Measurements from ENCODE around the gene SEPTIN14.
"Not testable (repeated sequence)": the region's sequence is repeated elsewhere in the genome, so short reads cannot be mapped to it uniquely, and the experiment has no call there.

The SEPTIN14 gene

GRCh38 chr7:55785444-55785843 is 77.1 kb downstream of the SEPTIN14 start:
- DNase-seq: not testable (repeated sequence)

- no peak for DNase-seq
Measured at GRCh38 chr7:55784151-55784550, 78.4 kb downstream of the SEPTIN14 start.

GRCh38 chr7:55778631-55779030 is 83.9 kb downstream of the SEPTIN14 start:
- DNase-seq: no peak

DNA sequence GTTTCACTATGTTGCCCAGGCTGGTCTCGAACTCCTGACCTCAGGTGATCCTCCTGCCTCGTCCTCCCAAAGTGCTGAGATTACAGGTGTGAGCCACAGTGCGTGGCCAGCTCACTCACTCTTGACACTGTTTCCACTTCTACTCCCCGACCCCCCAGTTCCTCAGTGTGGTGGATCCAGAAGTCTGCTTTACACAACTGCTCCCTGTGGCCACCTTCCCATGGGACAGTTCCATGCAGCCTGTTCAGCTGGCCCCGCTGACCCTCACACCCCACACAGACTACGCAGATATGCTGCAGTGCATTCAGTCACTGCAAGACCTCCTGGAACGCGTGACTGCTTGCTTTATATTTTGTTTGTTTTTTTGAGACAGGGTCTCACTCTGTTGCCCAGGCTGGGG is 86.4 kb downstream of the SEPTIN14 start:
- no peak for DNase-seq

DNA sequence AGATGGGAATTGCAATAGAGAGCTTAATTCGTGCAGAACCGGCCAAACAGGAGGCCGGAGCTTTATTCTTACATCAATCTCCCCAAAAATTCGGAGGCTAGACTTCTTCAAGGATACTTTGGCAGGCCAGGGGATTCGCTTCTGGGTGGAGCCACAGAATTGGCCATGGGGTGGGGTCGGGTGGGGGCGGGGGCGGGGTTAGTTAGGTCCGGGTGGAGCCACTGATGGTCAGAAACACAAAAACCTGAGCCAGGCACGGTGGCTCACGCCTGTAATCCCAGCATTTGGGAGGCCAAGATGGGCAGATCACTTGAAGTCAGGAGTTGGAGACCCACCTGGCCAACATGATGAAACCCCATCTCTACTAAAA is 87.5 kb downstream of the SEPTIN14 start:
- peak in 1 of 56 donors; percentile 20 for DNase-seq

DNA sequence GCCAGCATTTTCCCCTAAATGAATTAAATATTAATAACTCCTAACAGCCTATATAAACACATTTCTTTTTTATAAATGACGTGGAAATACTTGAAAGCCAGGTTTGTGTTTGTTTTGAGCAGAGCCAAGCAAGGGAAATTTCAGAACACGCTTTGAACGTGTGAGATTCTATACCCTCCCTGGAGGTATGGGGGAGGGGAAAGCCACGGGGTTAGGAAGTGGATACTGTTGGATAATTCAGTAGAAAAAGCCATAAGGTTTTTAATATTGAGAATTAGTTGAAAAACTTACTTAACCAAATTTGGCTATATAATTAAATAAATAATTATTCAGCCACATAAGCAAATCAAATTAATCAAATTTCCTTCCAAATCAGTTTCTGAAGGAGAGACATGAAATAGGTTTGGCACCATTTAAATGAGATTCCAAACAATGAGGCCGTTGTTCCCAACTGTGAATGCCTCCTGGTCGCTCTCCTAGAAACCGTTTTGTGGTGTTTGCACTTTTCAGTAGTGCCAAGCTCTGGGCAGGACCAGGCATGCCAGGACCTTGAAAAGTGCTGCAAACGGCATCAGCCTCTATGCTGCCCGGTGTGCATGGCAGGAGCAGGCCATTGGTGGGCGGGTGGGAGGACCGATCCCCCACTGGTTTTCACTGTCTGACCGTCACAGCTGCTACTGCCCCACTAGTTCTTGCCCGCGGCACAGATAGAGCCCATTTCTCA is 88.1 kb downstream of the SEPTIN14 start:
- peak in 48 of 56 donors; percentile 1 to 77 (median 26) for DNase-seq

DNA sequence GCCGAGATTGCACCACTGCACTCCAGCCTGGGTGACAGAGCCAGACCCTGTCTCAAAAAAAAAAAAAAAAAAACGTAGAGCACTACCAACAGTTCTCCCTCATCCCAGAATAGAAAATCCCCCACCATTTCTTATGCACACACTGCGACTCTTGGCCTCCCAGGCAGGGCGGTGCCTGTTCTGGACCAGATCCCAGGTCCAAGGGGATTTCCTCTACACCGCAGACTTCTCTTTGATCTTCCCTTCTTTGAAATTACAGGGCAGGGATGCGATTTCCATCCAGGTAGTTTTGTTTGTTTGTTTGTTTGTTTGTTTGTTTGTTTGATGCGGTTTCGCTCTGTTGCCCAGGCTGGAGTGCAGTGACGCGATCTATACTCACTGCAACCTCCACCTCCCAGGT is 91.8 kb downstream of the SEPTIN14 start:
- no peak for DNase-seq

- not testable (repeated sequence) for DNase-seq
Measured at GRCh38 chr7:55753274-55753862, 109.2 kb downstream of the SEPTIN14 start.

DNA sequence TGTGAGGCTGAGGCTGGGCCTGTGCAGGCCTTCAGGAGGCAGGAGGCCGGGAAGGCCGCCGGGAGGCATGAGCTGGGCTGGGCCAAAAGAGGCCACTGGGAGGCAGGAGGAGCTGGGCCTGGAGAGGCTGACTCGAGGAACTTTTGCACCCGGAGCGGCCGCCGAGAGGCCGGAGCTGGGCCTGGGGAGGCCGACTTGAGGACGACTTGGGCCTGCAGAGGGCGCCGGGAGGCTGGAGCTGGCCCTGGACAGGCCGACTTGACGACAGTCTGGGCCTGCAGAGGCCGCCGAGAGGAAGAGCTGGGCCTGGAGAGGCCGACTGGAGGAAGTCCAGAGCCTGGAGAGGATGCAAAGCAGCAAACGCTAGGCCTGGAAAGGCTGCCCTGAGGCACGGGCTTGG is 117.8 kb downstream of the SEPTIN14 start:
- not testable (repeated sequence) for DNase-seq
